Measurements from ENCODE around the gene PAX8.
A peak's percentile ranks its signal among the peaks of the same experiment; 100 is the strongest.

The PAX8 gene

DNA sequence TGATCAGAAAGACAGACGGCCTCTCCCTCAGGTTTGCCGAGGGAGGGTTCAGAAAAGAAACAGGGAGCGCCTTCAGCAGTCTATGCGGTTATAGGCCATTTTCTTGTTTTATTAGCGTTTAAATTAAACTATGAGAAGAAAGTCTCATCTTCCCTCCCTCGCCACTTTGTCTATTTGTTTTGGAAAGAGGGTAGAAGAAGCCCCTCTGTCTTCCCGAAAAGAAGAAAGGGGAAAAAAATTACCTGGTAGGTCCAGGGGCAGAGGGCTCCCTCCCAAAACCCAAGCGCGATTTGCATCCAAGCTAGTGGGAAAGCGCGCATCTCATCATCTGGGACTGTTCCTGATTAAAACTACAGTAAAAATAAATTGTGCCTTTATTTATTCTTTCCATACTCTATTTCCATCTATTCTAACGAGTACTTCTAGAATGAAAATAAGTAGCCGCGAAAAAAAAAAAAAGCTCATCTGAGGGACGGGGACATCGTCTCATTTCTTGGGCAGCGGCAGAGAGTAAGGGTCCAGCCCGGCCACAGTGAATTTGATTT lies 2.4 kb downstream of the PAX8 start:
- DNase-seq (ENCODE audit: low read depth), result no peak
- no peak overlapping the region for H3K4me3 ChIP-seq (ENCODE audit: low read depth, low read length)
- TF ChIP-seq, protein P1, sequence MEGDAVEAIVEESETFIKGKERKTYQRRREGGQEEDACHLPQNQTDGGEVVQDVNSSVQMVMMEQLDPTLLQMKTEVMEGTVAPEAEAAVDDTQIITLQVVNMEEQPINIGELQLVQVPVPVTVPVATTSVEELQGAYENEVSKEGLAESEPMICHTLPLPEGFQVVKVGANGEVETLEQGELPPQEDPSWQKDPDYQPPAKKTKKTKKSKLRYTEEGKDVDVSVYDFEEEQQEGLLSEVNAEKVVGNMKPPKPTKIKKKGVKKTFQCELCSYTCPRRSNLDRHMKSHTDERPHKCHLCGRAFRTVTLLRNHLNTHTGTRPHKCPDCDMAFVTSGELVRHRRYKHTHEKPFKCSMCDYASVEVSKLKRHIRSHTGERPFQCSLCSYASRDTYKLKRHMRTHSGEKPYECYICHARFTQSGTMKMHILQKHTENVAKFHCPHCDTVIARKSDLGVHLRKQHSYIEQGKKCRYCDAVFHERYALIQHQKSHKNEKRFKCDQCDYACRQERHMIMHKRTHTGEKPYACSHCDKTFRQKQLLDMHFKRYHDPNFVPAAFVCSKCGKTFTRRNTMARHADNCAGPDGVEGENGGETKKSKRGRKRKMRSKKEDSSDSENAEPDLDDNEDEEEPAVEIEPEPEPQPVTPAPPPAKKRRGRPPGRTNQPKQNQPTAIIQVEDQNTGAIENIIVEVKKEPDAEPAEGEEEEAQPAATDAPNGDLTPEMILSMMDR (conservative IDR thresholded peaks at IDR 0.05; ENCODE audit: low read depth, low read length), result no peak

DNA sequence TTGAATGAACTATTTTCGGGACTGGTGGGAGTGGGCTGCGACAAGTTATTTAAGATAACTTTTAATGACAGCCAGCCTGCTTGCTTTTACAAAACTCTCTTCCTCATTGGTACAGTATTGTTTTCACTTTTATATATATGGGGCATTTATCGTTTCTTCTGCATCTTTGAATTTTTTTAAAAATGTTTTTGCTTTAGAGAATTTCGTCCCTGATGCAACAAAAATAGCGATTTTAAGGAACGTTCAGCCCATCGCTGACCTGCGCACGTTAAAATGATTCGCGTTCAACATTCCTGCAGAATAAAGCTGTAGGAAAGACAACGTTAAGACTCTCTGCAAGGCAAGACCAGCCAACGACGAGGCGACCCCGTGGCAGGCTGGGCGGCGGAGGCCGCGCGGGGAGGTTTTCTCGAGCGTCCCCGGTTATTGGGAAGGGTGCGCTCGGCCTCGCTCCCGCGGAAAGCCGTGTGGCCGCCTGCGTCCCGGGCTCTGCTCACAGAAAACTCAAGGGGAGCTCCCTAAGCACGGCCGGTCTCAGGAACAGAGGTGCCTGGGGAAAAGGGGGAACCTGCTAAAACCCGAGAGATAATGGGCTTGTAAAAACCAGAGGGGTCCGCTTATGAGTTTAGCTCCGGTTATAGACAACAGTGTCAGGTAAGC lies 3.0 kb downstream of the PAX8 start:
- no peak overlapping the region for H3K4me3 ChIP-seq (ENCODE audit: low read depth, low read length)
- TF ChIP-seq, protein P1 (conservative IDR thresholded peaks at IDR 0.05; ENCODE audit: low read depth, low read length), result no peak
- DNase-seq (ENCODE audit: low read depth), result no peak

DNA sequence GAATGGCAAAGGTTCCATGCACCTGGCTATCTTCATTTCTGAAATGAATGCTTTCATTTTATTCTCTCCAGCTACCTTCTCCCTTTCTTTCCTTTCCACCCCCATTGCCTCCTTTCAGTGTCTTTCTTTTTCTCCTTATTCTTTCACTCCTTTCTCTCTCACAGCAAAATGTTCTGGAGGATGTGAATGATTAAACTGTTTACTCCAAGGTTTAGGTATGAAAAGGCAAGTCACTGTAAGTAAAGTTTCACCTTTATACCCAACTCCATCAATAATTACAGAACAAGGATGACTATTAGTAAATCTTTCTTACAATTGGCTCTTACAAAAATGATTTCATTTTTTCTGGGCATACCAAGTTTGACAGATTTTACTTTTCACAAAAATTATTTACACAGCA lies 4.3 kb downstream of the PAX8 start:
- no peak for DNase-seq (ENCODE audit: low read depth)
- no peak overlapping the region for H3K4me3 ChIP-seq (ENCODE audit: low read depth, low read length)
- TF ChIP-seq, protein P1 (conservative IDR thresholded peaks at IDR 0.05; ENCODE audit: low read depth, low read length), result no peak

DNA sequence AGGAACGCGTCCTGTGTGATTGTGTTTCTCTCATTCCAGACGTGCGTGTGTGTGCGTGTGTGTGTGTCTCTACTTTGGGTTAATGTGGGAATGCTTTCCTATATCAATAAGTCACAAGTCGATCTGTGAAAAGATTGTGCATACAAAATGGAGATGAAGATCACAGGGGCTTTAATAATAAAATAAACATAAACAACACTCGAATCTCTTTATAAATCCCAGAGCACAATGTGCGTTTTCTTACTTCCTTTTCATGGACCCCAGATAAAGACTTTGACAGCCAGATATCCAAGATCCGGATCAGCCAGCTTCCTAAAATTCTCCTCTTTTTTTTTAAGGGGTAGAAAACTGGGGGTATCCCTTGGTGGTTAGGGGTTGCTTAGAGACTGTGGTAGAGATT lies 4.7 kb downstream of the PAX8 start:
- no peak for DNase-seq (ENCODE audit: low read depth)
- H3K4me3 ChIP-seq (ENCODE audit: low read depth, low read length), result no peak overlapping the region
- TF ChIP-seq, protein P1 (conservative IDR thresholded peaks at IDR 0.05; ENCODE audit: low read depth, low read length), result no peak

DNA sequence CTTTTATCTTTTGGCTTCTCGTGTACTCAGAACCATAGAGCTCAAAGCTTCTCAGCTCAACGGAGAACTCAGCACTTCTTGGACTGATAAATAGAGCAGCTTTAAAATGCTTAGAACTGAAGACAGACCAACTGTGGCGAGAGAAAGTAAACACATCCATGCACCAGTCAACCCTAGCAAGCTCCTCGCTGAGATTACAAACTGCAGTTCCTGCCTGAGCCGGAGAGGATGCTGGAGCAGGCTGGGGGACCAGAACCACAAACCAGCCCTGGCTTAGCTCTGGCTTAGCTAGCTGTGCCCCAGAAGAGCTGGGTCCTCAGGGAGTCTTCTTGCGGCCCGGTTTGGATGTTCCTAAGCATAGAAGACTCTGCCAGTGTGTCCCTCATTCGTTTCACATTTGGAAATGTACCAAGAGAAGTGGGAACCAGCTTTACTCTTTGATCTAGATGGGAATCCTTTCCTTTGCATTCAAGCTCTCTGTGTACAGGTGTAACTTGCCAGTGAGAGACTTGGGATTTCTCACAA lies 5.6 kb downstream of the PAX8 start:
- TF ChIP-seq, protein P1 (conservative IDR thresholded peaks at IDR 0.05; ENCODE audit: low read depth, low read length), result peak; percentile 62
- DNase-seq (ENCODE audit: low read depth), result peak; percentile 83
- no peak overlapping the region for H3K4me3 ChIP-seq (ENCODE audit: low read depth, low read length)

DNA sequence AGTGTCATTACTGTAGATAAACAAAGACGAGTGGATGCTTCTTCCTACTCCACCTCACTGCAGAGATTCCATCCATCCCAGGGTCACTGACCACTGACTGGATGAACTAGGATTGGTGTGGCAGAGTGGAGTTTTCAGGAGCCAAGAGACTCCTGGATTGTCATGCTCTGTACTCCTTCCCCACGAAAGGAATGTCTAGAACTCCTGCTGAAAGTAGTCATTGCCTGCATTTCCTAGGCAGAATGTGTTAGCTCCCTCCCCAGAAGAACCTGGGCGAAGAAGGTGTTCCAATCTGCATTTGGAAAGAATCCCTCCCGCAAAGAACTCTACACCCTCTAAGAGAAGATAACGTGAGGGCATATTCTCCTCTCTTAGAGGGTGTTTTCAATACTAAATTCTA lies 6.2 kb downstream of the PAX8 start:
- TF ChIP-seq, protein P1 (conservative IDR thresholded peaks at IDR 0.05; ENCODE audit: low read depth, low read length), result no peak
- H3K4me3 ChIP-seq (ENCODE audit: low read depth, low read length), result no peak overlapping the region
- DNase-seq (ENCODE audit: low read depth), result no peak
